ENCODE data around the gene SLU7. TPM values are rescaled to one million over a fixed set of nuclear protein-coding genes. Genes with fewer than 3 reads are reported as not detected.
A peak's percentile ranks its signal among the peaks of the same experiment; 100 is the strongest.

The SLU7 gene
- total RNA-seq, 1 donor from 2014 or later, result 35.8 TPM

DNA sequence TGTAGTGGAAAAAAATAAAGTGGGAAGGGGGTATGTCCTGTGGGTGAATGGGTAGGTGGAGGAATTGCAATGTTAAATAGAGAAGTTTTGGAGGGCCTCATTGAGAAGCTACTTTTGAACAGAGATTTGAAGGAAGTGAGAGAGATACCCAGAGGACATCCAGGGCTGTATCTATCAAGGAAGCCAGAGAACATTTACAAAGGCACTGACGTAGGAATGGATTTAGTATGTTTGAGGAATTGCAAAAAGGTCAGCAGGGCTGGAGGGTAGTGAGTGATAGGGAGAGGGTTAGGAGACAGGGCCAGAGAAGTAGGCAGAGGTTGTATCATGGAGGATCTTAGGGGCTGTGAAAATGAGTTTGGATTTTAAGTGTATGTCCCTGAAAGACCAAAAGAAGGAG is 16.7 kb upstream of the SLU7 start:
- TF ChIP-seq, protein P1, sequence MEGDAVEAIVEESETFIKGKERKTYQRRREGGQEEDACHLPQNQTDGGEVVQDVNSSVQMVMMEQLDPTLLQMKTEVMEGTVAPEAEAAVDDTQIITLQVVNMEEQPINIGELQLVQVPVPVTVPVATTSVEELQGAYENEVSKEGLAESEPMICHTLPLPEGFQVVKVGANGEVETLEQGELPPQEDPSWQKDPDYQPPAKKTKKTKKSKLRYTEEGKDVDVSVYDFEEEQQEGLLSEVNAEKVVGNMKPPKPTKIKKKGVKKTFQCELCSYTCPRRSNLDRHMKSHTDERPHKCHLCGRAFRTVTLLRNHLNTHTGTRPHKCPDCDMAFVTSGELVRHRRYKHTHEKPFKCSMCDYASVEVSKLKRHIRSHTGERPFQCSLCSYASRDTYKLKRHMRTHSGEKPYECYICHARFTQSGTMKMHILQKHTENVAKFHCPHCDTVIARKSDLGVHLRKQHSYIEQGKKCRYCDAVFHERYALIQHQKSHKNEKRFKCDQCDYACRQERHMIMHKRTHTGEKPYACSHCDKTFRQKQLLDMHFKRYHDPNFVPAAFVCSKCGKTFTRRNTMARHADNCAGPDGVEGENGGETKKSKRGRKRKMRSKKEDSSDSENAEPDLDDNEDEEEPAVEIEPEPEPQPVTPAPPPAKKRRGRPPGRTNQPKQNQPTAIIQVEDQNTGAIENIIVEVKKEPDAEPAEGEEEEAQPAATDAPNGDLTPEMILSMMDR (IDR thresholded peaks at IDR 0.05; ENCODE audit: unreplicated experiment), result no peak
- Mint-ChIP-seq H3K9me3 (no peaks in the 10 kb centered on the region), H3K27me3 (ENCODE audit: low read depth) (peaks cover 23% of the 10 kb centered on the region), H3K36me3 (no peaks in the 10 kb centered on the region), H3K27ac (no peak overlapping the region), H3K4me3 (no peak overlapping the region), H3K4me1 (peaks cover 23% of the 10 kb centered on the region)
- DNase-seq (ENCODE audit: low spot score in 2 of 2, unreplicated experiment in 2 of 2), result no peak

GRCh38 chr5:160434022-160434531 is 15.2 kb upstream of the SLU7 start:
- H3K4me3 Mint-ChIP-seq, result peak overlapping the region; percentile 11

DNA sequence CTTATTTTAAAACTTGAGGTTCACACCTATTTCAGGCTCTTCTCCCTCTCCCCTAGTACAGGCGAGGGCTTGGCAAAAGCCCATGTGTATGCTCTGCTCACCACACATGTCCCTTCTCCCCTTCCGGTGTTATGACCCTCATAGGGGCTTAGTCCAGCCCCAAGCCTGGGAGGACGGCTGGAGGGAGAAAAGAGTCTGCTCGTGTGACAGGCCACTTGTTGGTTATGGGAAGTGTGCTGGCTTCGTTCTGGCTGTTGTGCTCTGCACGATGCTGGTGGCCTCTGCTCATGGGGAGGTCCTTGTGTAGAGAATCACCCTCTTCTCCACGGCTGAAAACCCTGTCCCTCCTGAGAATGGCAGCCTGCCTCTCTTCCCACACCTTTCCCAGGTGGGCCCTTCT is 13.9 kb upstream of the SLU7 start:
- Mint-ChIP-seq H3K27me3 (ENCODE audit: low read depth) (peaks cover 13% of the 10 kb centered on the region), H3K4me3 (no peak overlapping the region), H3K36me3 (peaks cover 9% of the 10 kb centered on the region)

More at GRCh38 chr5:160434022-160434531, 15.2 kb upstream of the SLU7 start:
- DNase-seq (ENCODE audit: low spot score in 2 of 2, unreplicated experiment in 2 of 2), result peak; percentile 41 to 73
- Mint-ChIP-seq H3K4me1 (peaks cover 21% of the 10 kb centered on the region), H3K36me3 (peaks cover 1% of the 10 kb centered on the region), H3K27ac (peak overlapping the region; percentile 52), H3K27me3 (ENCODE audit: low read depth) (peaks cover 16% of the 10 kb centered on the region), H3K9me3 (no peaks in the 10 kb centered on the region)
- TF ChIP-seq, protein P1 (IDR thresholded peaks at IDR 0.05; ENCODE audit: unreplicated experiment), result no peak

GRCh38 chr5:160432196-160432595 is 13.3 kb upstream of the SLU7 start:
- H3K9me3 Mint-ChIP-seq, result no peaks in the 10 kb centered on the region
- peaks cover 13% of the 10 kb centered on the region for H3K27me3 Mint-ChIP-seq (ENCODE audit: low read depth)
- DNase-seq (ENCODE audit: low spot score in 2 of 2, unreplicated experiment in 2 of 2), result no peak
- TF ChIP-seq, protein P1 (IDR thresholded peaks at IDR 0.05; ENCODE audit: unreplicated experiment), result no peak
- H3K36me3 Mint-ChIP-seq, result peaks cover 13% of the 10 kb centered on the region
- no peak overlapping the region for H3K27ac Mint-ChIP-seq
- H3K4me1 Mint-ChIP-seq, result peaks cover 15% of the 10 kb centered on the region
- no peak overlapping the region for H3K4me3 Mint-ChIP-seq

More for the DNA sequence above, 13.9 kb upstream of the SLU7 start:
- DNase-seq (ENCODE audit: low spot score in 2 of 2, unreplicated experiment in 2 of 2), result no peak
- no peaks in the 10 kb centered on the region for H3K9me3 Mint-ChIP-seq
- peaks cover 15% of the 10 kb centered on the region for H3K4me1 Mint-ChIP-seq
- TF ChIP-seq, protein P1 (IDR thresholded peaks at IDR 0.05; ENCODE audit: unreplicated experiment), result no peak
- no peak overlapping the region for H3K27ac Mint-ChIP-seq

DNA sequence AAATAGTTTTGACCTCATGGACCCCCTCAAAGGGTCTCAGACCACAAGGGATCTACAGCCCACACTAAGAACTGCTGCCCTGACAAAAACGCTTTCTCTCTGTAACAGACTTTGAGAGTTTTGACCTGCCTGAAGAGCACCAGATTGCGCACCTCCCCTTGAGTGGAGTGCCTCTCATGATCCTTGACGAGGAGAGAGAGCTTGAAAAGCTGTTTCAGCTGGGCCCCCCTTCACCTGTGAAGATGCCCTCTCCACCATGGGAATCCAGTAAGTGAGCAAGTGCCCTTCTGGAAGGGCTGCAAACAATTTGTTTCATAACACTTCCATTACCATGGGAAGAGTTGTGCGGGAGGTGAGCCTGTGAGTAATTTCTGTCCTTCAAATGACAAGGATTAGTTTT is 8.7 kb upstream of the SLU7 start:
- Mint-ChIP-seq H3K27ac (no peak overlapping the region), H3K9me3 (no peaks in the 10 kb centered on the region), H3K4me1 (peaks cover 25% of the 10 kb centered on the region), H3K4me3 (no peak overlapping the region), H3K36me3 (peaks cover 15% of the 10 kb centered on the region), H3K27me3 (ENCODE audit: low read depth) (no peaks in the 10 kb centered on the region)
- TF ChIP-seq, protein P1 (IDR thresholded peaks at IDR 0.05; ENCODE audit: unreplicated experiment), result no peak
- DNase-seq (ENCODE audit: low spot score in 2 of 2, unreplicated experiment in 2 of 2), result no peak

GRCh38 chr5:160423099-160423498 is 4.2 kb upstream of the SLU7 start:
- peaks cover 58% of the 10 kb centered on the region for H3K4me1 Mint-ChIP-seq

More at GRCh38 chr5:160423099-160423498, 4.2 kb upstream of the SLU7 start:
- H3K36me3 Mint-ChIP-seq, result peaks cover 6% of the 10 kb centered on the region
- TF ChIP-seq, protein P1 (IDR thresholded peaks at IDR 0.05; ENCODE audit: unreplicated experiment), result no peak
- H3K4me3 Mint-ChIP-seq, result peak overlapping the region; percentile 88
- H3K27ac Mint-ChIP-seq, result peak overlapping the region; percentile 8
- DNase-seq (ENCODE audit: low spot score in 2 of 2, unreplicated experiment in 2 of 2), result no peak
- no peaks in the 10 kb centered on the region for H3K27me3 Mint-ChIP-seq (ENCODE audit: low read depth)
- no peaks in the 10 kb centered on the region for H3K9me3 Mint-ChIP-seq

Data from mesothelial cell of epicardium (in vitro differentiated cells).